Measurements from ENCODE around the gene SMG9. TPM values are rescaled to one million over a fixed set of nuclear protein-coding genes. Genes with fewer than 3 reads are reported as not detected.

Gene SMG9
- total and polyA plus RNA-seq, 8 donors: 6.6 to 23.0 (median 13.1) TPM

DNA sequence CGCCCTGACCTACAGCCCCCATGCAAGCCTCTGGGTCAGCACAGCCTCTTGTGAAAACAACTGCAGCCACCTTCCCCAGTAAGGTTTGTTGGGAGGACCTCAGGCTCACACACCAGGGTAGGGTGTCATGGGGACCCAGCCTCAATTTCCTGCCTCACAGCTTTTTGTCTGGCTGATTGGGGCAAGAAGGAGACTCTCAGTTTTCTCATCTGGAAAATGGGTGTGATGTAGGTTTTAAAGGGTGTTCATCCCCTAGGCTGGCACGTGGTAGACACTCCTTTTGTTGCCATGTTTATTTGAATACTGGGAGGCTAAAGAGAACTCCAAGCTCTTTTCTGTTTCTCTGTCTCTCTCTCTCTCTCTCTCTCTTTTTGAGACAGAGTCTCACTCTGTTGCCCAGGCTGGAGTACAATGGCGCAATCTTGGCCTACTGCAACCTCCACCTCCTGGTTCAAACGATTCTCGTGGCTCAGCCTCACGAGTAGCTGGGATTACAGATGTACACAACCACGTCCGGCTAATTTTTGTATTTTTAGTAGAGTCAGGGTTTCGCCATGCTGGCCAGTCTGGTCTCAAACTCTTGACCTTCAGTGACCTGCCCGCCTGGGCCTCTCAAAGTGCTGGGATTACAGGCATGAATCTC lies 66.6 kb downstream of the SMG9 start:
- no peak overlapping the region for H3K4me3 ChIP-seq
- no peak overlapping the region for H3K27ac ChIP-seq
- WGBS, 2 donors: 64 to 70% methylated on average over 10 of the region's 10 CpGs
- no peaks in the 10 kb centered on the region for H3K4me1 ChIP-seq
- H3K36me3 ChIP-seq: no peaks in the 10 kb centered on the region
- TF ChIP-seq, protein P1, sequence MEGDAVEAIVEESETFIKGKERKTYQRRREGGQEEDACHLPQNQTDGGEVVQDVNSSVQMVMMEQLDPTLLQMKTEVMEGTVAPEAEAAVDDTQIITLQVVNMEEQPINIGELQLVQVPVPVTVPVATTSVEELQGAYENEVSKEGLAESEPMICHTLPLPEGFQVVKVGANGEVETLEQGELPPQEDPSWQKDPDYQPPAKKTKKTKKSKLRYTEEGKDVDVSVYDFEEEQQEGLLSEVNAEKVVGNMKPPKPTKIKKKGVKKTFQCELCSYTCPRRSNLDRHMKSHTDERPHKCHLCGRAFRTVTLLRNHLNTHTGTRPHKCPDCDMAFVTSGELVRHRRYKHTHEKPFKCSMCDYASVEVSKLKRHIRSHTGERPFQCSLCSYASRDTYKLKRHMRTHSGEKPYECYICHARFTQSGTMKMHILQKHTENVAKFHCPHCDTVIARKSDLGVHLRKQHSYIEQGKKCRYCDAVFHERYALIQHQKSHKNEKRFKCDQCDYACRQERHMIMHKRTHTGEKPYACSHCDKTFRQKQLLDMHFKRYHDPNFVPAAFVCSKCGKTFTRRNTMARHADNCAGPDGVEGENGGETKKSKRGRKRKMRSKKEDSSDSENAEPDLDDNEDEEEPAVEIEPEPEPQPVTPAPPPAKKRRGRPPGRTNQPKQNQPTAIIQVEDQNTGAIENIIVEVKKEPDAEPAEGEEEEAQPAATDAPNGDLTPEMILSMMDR (IDR thresholded peaks at IDR 0.05): no peak
- intact Hi-C loops (cut with DNase I): no loop called here
- no peak for ATAC-seq
- no peaks in the 10 kb centered on the region for H3K9me3 ChIP-seq
- FAIRE-seq: no peak
- DNase-seq: no peak
- H3K27me3 ChIP-seq: no peaks in the 10 kb centered on the region

DNA sequence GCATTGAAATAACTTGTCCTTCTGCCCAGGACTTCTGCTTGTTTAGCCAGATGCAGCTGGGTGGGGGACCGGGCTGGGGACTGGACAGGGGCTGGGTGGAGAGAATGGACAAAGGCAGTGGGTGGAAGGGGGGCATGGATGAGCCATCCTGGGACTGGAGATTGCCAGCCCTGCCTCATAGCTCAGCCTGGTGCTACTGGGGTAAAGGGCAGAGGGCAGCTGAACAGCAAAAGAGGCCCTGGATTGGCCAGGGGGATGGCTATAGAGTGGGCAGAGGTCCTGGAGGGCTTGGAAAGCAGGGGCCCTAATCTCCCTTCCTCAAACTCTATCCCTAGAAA lies 67.1 kb downstream of the SMG9 start:
- intact Hi-C loops (cut with DNase I): no loop called here
- H3K4me1 ChIP-seq: no peaks in the 10 kb centered on the region
- no peaks in the 10 kb centered on the region for H3K9me3 ChIP-seq
- DNase-seq (no peak), FAIRE-seq (no peak), ATAC-seq (no peak)
- H3K27ac ChIP-seq: no peak overlapping the region
- no peaks in the 10 kb centered on the region for H3K27me3 ChIP-seq
- TF ChIP-seq, protein P1 (IDR thresholded peaks at IDR 0.05): no peak
- WGBS, 2 donors: 41 to 43% methylated on average over 1 of the region's 1 CpG
- no peaks in the 10 kb centered on the region for H3K36me3 ChIP-seq
- H3K4me3 ChIP-seq: no peak overlapping the region

DNA sequence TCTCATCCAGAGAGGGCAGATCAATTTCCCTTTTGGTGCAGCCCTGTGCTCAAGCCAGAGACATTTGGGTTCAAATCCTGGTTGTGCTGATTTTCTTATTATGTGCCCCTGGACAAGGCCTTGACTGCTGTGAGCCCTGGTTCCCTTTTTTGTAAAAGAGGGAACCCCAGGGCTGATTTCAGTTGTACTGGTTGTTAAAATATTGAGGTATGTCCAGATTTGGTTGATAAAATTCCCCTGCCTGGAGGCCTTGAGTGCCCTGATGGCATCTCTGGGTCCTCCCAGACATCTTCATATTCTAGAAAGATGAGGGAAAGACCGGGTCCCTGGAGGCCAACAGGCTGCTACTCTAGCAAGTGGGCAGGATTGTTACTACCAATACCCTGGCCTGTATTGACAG lies 70.4 kb downstream of the SMG9 start:
- Histone ChIP-seq H3K4me3 (no peak overlapping the region), H3K9me3 (no peaks in the 10 kb centered on the region), H3K27ac (no peak overlapping the region), H3K27me3 (no peaks in the 10 kb centered on the region), H3K4me1 (no peaks in the 10 kb centered on the region), H3K36me3 (no peaks in the 10 kb centered on the region)
- TF ChIP-seq, protein P1 (IDR thresholded peaks at IDR 0.05): no peak
- ATAC-seq (no peak), DNase-seq (no peak), FAIRE-seq (no peak)
- intact Hi-C loops (cut with DNase I): no loop called here
- WGBS, 2 donors: 74 to 93% methylated on average over 1 of the region's 1 CpG

DNA sequence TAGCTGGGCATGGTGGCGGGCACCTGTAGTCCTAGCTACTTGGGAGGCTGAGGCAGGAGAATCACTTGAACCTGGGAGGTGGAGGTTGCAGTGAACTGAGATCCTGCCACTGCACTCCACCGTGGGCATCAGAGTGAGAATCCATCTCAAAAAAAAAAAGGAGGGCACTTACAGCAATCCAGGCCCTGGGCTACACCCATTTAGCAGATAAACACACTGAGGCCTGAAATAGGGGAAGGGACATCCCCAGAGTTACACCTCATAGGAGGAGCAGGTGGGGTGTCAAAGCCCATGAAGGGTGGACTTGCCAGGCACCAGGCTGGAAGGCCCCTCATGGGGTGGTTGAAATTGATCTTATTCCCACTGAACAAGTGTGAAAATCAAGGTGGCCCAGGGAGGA lies 70.9 kb downstream of the SMG9 start:
- intact Hi-C loops (cut with DNase I): no loop called here

More for the DNA sequence above, 70.9 kb downstream of the SMG9 start:
- H3K27ac ChIP-seq: no peak overlapping the region
- no peaks in the 10 kb centered on the region for H3K4me1 ChIP-seq
- ATAC-seq: no peak
- H3K4me3 ChIP-seq: no peak overlapping the region
- H3K9me3 ChIP-seq: no peaks in the 10 kb centered on the region
- TF ChIP-seq, protein P1 (IDR thresholded peaks at IDR 0.05): no peak
- no peak for FAIRE-seq
- no peaks in the 10 kb centered on the region for H3K36me3 ChIP-seq
- no peak for DNase-seq
- WGBS, 2 donors: 72 to 75% methylated on average over 2 of the region's 2 CpGs
- no peaks in the 10 kb centered on the region for H3K27me3 ChIP-seq

All from pancreas (tissue), 10 donors.